Fibroblast of lung (primary cell): ENCODE measurements around the gene DDX47. TPM values are rescaled to one million over a fixed set of nuclear protein-coding genes. Genes with fewer than 3 reads are reported as not detected.

ENCODE experiments used
- DNase-seq, 2 donors: peaks; one replicate each; pipeline versions ENCODE4 v3.0.0 to v3.0.0-alpha.2; 2010; ENCODE audit warnings: low read depth in 2 of 2
- H2AFZ ChIP-seq: 2 replicates; pipeline ENCODE4 v1.5.1; 2012; ENCODE audit warnings: low read length, control low read depth, inconsistent platforms
- H3K27ac ChIP-seq: 2 replicates; pipeline ENCODE4 v1.5.1; 2011; ENCODE audit warnings: low read length, control low read depth; ENCODE audit not compliant: insufficient read depth
- H3K27me3 ChIP-seq: 2 replicates; pipeline ENCODE4 v1.5.1; 2011; ENCODE audit warnings: mild to moderate bottlenecking, low read length; ENCODE audit not compliant: control insufficient read depth, insufficient read depth
- H3K36me3 ChIP-seq: 2 replicates; pipeline ENCODE4 v1.5.1; 2011; ENCODE audit warnings: low read length; ENCODE audit not compliant: control insufficient read depth, insufficient read depth
- H3K4me1 ChIP-seq: 2 replicates; pipeline ENCODE4 v1.5.1; 2011; ENCODE audit warnings: low read length; ENCODE audit not compliant: control insufficient read depth, insufficient read depth; ENCODE audit errors: extremely low read depth
- H3K4me2 ChIP-seq: 2 replicates; pipeline ENCODE4 v1.5.1; 2011; ENCODE audit warnings: low read length, control low read depth; ENCODE audit not compliant: insufficient read depth; ENCODE audit errors: extremely low read depth
- H3K4me3 ChIP-seq, 4 experiments: fragments of 200-600 bp in 1 of 4; sonication (generic) in 1 of 4; replicated peaks in 1 of 4; 2 replicates each; pipeline ENCODE4 v1.5.1; 2011 to 2016; ENCODE audit warnings: low read length in 4 of 4, low read depth in 3 of 4, mild to moderate bottlenecking in 3 of 4, control low read depth in 2 of 4, inconsistent platforms in 1 of 4, mixed read lengths in 1 of 4; ENCODE audit not compliant: insufficient read depth in 1 of 4; ENCODE audit errors: control extremely low read depth in 1 of 4
- H3K79me2 ChIP-seq: 2 replicates; pipeline ENCODE4 v1.5.1; 2012; ENCODE audit warnings: mild to moderate bottlenecking, low read length, inconsistent platforms; ENCODE audit not compliant: control insufficient read depth, insufficient read depth
- H3K9ac ChIP-seq: 2 replicates; pipeline ENCODE4 v1.5.1; 2011; ENCODE audit warnings: mild to moderate bottlenecking, low read length, control low read depth; ENCODE audit not compliant: insufficient read depth
- H3K9me3 ChIP-seq: 2 replicates; pipeline ENCODE4 v1.5.1; 2012; ENCODE audit warnings: low read depth, low read length; ENCODE audit not compliant: control insufficient read depth, insufficient read depth
- H4K20me1 ChIP-seq: 2 replicates; pipeline ENCODE4 v1.5.1; 2011; ENCODE audit warnings: low read length; ENCODE audit not compliant: control insufficient read depth, insufficient read depth; ENCODE audit errors: extremely low read depth
- CTCF ChIP-seq, 2 donors: IDR thresholded peaks in 1 of 2; conservative IDR thresholded peaks in 1 of 2; 1 replicate in 1 of 2; 2 replicates in 1 of 2; pipeline ENCODE4 v1.5.1; 2011 to 2012; ENCODE audit warnings: low read length in 2 of 2, control low read depth in 1 of 2, inconsistent platforms in 1 of 2, low read depth in 1 of 2, mild to moderate bottlenecking in 1 of 2
- EZH2 ChIP-seq: IDR thresholded peaks from 2 replicates; pipeline ENCODE4 v1.5.1; 2012; ENCODE audit warnings: low read length, control low read depth, mild to moderate bottlenecking; ENCODE audit errors: missing control alignments
- polyA plus RNA-seq, 2 donors: library from polyadenylated mRNA; depleted of rRNA in 1 of 2; stranded (reverse) in 1 of 2; unstranded in 1 of 2; fragments of >200 nt; gene quantifications; 2 replicates each; pipeline ENCODE4 v1.2.1, GENCODE V29; 2011 to 2012; ENCODE audit warnings: missing spikeins in 1 of 2
- total RNA-seq: library from RNA; depleted of rRNA; stranded (reverse); fragments of >200 nt; gene quantifications from 2 replicates; pipeline ENCODE4 v1.2.1, GENCODE V29; 2014

The DDX47 gene
- total and polyA plus RNA-seq, 2 donors (not counting 1 experiment from before 2014, with no cell fraction given): 41.9 to 83.2 TPM

DNA sequence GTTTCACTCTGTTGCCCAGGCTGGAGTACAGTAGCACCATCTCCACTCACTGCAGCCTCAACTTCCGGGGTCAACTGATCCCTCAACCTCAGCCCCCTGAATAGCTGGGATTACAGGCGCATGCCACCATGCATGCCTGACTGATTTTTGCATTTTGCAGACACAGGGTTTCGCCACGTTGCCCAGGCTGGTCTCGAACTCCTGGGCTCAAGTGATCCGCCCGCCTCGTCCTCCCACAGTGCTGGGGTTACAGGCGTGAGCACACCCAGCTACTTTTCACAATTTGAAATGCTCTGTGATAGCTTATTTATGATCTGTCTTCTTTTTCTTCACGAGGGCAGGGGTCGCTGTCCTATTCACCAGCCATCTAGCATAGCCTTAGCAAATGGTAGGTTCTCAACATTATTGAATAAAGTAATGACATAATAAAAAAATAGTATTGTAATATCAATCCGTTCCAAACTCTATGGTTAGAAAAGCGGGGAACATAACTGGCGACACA is 477 bp upstream of the DDX47 start:
- Histone ChIP-seq H3K27me3 (no peaks in the 10 kb centered on the region), H3K79me2 (peaks cover 44% of the 10 kb centered on the region), H3K4me3 (no peak overlapping the region), H3K4me1 (peaks cover 7% of the 10 kb centered on the region), H3K36me3 (no peaks in the 10 kb centered on the region), H3K9ac (no peak overlapping the region), H2AFZ (no peak overlapping the region), H3K9me3 (no peaks in the 10 kb centered on the region), H3K27ac (no peak overlapping the region), H4K20me1 (no peaks in the 10 kb centered on the region), H3K4me2 (no peak overlapping the region)
- no peak for TF ChIP-seq CTCF (conservative IDR thresholded peaks at IDR 0.05 in 1 of 2, IDR thresholded peaks at IDR 0.05 in 1 of 2; ENCODE audit: low read depth in 1 of 2, low read length in 2 of 2)
- TF ChIP-seq EZH2: no peak
- no peak for DNase-seq

DNA sequence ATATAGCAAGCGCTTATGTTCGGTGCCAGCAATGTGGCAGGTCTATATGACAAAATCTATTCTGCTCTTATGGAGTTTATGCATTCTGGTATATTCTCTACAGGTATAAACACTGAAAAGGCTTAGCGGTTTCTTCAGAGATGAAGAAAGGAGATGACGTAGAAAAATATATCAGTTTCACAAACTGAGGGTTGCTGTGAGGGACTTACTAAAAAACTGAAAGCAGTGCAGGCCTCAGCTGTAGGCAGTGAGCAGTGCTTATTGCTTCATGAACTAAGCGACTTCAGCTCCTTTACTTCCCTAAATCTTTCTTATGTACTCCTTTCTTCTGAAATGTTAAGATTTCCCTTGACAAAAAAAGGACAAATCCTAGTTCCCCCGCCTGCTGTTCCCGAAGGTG is 4.5 kb downstream of the DDX47 start:
- H2AFZ ChIP-seq: no peak overlapping the region
- peaks cover 59% of the 10 kb centered on the region for H3K79me2 ChIP-seq
- TF ChIP-seq CTCF (conservative IDR thresholded peaks at IDR 0.05 in 1 of 2, IDR thresholded peaks at IDR 0.05 in 1 of 2; ENCODE audit: low read depth in 1 of 2, low read length in 2 of 2) (no peak), EZH2 (no peak)
- no peak overlapping the region for H3K27ac ChIP-seq
- no peak overlapping the region for H3K4me3 ChIP-seq
- DNase-seq: no peak
- H3K9me3 ChIP-seq: no peaks in the 10 kb centered on the region
- H3K36me3 ChIP-seq: peaks cover 3% of the 10 kb centered on the region
- no peak overlapping the region for H3K9ac ChIP-seq
- H3K4me2 ChIP-seq: no peak overlapping the region
- H4K20me1 ChIP-seq: no peaks in the 10 kb centered on the region
- H3K27me3 ChIP-seq: no peaks in the 10 kb centered on the region
- peaks cover 17% of the 10 kb centered on the region for H3K4me1 ChIP-seq

- peaks cover 21% of the 10 kb centered on the region for H3K4me1 ChIP-seq
- H3K9ac ChIP-seq: no peak overlapping the region
- no peaks in the 10 kb centered on the region for H4K20me1 ChIP-seq
- DNase-seq: peak in 1 of 2 donors; percentile 23
- no peaks in the 10 kb centered on the region for H3K27me3 ChIP-seq
- H3K36me3 ChIP-seq: peaks cover 6% of the 10 kb centered on the region
- TF ChIP-seq CTCF (conservative IDR thresholded peaks at IDR 0.05 in 1 of 2, IDR thresholded peaks at IDR 0.05 in 1 of 2; ENCODE audit: low read depth in 1 of 2, low read length in 2 of 2) (no peak), EZH2 (no peak)
- H3K9me3 ChIP-seq: no peaks in the 10 kb centered on the region
- H3K27ac ChIP-seq: peak overlapping the region; percentile 80
- peaks cover 54% of the 10 kb centered on the region for H3K79me2 ChIP-seq
- no peak overlapping the region for H2AFZ ChIP-seq
- no peak overlapping the region for H3K4me3 ChIP-seq
- no peak overlapping the region for H3K4me2 ChIP-seq
Measured at GRCh38 chr12:12818701-12819100, 5.6 kb downstream of the DDX47 start.
